ENCODE results near the gene COL16A1. TPM values are rescaled to one million over a fixed set of nuclear protein-coding genes. Genes with fewer than 3 reads are reported as not detected.

Gene COL16A1
- total RNA-seq, 1 experiment from 2014 or later = 6.2 TPM

GRCh38 chr1:31699341-31699891 is 4.4 kb downstream of the COL16A1 start:
- no peak overlapping the region for H3K4ac ChIP-seq (ENCODE audit: low read depth, low read length)
- H3K27me3 ChIP-seq (ENCODE audit: insufficient read depth, low read length) = no peaks in the 10 kb centered on the region; the same call in 1 of the 2 replicates
- Mint-ChIP-seq H3K4me1 (peaks cover 14 to 18% of the 10 kb centered on the region in 2 experiments), H3K4me3 (no peak overlapping the region), H3K9me3 (no peaks in the 10 kb centered on the region), H3K27me3 (ENCODE audit: low read depth) (peaks cover 7% of the 10 kb centered on the region), H3K27ac (0 out of 7 replicates have a peak overlapping the region, but pooled peaks of 1 of the 3 experiments have one; percentile 33), H3K36me3 (ENCODE audit: insufficient read depth in 1 of 3, low read depth in 3 of 3) (no peaks in the 10 kb centered on the region)
- H2BK20ac ChIP-seq (ENCODE audit: low read depth, low read length, poor library complexity, severe bottlenecking) = no peak overlapping the region
- H2BK12ac ChIP-seq (ENCODE audit: insufficient read length, low read depth, low read length) = no peak overlapping the region
- no peaks in the 10 kb centered on the region for H4K20me1 ChIP-seq (ENCODE audit: control insufficient read depth, insufficient read depth, insufficient read length)
- H2BK15ac ChIP-seq (ENCODE audit: low read depth, low read length) = no peak overlapping the region
- H3K14ac ChIP-seq (ENCODE audit: insufficient read depth, low read length) = no peak overlapping the region
- peaks cover 3% of the 10 kb centered on the region for H3K23me2 ChIP-seq (ENCODE audit: insufficient read length, low read depth, low read length, poor library complexity, severe bottlenecking)
- no peak overlapping the region for H2AK5ac ChIP-seq (ENCODE audit: insufficient read length, low read length)
- H4K5ac ChIP-seq (ENCODE audit: insufficient read length, low read depth, low read length) = no peak overlapping the region
- H3K23ac ChIP-seq (ENCODE audit: insufficient read length, low read depth, low read length) = no peak overlapping the region
- no CpG with 5 or more reads among the region's 10 CpGs for whole genome bisulfite sequencing (ENCODE audit: extremely low coverage, insufficient read length, low lambda C conversion rate)
- TF ChIP-seq, protein P1, sequence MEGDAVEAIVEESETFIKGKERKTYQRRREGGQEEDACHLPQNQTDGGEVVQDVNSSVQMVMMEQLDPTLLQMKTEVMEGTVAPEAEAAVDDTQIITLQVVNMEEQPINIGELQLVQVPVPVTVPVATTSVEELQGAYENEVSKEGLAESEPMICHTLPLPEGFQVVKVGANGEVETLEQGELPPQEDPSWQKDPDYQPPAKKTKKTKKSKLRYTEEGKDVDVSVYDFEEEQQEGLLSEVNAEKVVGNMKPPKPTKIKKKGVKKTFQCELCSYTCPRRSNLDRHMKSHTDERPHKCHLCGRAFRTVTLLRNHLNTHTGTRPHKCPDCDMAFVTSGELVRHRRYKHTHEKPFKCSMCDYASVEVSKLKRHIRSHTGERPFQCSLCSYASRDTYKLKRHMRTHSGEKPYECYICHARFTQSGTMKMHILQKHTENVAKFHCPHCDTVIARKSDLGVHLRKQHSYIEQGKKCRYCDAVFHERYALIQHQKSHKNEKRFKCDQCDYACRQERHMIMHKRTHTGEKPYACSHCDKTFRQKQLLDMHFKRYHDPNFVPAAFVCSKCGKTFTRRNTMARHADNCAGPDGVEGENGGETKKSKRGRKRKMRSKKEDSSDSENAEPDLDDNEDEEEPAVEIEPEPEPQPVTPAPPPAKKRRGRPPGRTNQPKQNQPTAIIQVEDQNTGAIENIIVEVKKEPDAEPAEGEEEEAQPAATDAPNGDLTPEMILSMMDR (conservative IDR thresholded peaks at IDR 0.05) = no peak
- H3K27ac ChIP-seq (ENCODE audit: insufficient read length, low read depth, low read length) = no peak overlapping the region
- H3K4me1 ChIP-seq (ENCODE audit: insufficient read depth, low read length) = peaks cover 3% of the 10 kb centered on the region; the same call in 1 of the 2 replicates
- no peak overlapping the region for H3K4me2 ChIP-seq (ENCODE audit: insufficient read depth, insufficient read length, low read length)
- H4K8ac ChIP-seq (replicated peaks; ENCODE audit: insufficient read length, low read depth, low read length) = no peak overlapping the region
- H3K79me2 ChIP-seq (ENCODE audit: insufficient read depth, low read length) = no peaks in the 10 kb centered on the region
- no peak overlapping the region for H3K18ac ChIP-seq (ENCODE audit: insufficient read length, low read depth, low read length)
- no peak overlapping the region for H3K56ac ChIP-seq (ENCODE audit: insufficient read length, low read depth, low read length)
- H2BK120ac ChIP-seq (ENCODE audit: low read depth, low read length, poor library complexity, severe bottlenecking) = no peak overlapping the region
- H2BK5ac ChIP-seq (ENCODE audit: insufficient read length, low read length) = no peak overlapping the region
- H2AFZ ChIP-seq (ENCODE audit: low read length) = no peak overlapping the region
- no peak overlapping the region for H3K9ac ChIP-seq (ENCODE audit: extremely low read depth, insufficient read length, low read length)
- DNase-seq = no peak
- no peak overlapping the region for H3T11ph ChIP-seq (ENCODE audit: low read length)
- no peaks in the 10 kb centered on the region for H3K9me3 ChIP-seq (ENCODE audit: control insufficient read depth, low read depth, low read length)
- no peaks in the 10 kb centered on the region for H3K79me1 ChIP-seq (ENCODE audit: insufficient read depth, low read depth, low read length, poor library complexity, severe bottlenecking)
- H4K91ac ChIP-seq (ENCODE audit: insufficient read length, low read depth, low read length) = no peak overlapping the region

Measured in H9 (cell line).